ENCODE measurements around the gene EYS.

Gene EYS

DNA sequence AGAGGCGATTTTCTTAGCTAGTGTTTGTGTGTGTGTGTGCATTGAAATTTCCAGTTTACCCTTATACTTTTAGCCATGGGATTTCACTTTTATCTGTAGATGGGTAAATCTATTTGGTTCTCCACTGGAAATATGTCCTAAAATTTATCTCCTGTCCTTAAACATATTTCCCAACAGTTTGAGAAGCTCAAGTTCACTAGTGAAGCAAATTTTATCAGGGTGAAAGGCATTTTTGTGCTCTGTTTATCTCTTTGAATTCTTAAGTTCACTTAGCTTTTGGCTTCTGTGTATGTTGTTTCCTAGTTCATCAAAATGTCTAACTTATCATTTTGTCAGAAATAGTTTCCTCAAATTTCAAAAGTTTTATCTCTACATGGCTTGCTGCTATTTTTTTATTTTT, 1509.8 kb downstream of the EYS start:
- no peak for DNase-seq

- DNase-seq, result no peak
Measured at GRCh38 chr6:64186592-64186991, 1520.4 kb downstream of the EYS start.

DNA sequence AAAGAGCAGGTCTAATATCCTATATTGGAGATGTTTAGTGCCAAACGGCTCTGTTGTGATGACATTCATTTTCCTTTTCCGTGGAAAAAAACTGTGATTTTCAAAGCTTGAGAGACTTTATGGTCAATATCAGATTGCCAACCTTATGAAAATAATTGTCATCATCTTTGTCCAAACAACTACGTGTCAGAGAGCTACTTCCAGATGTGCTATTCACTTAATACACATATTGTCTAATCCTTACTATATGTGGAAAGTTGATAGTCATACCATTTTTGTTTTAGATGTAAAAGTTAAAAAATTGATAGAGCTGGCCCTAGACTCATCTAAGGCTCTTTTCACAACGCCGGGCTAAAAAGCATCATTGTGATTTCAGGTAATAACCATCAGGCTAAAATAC, 1521.4 kb downstream of the EYS start:
- no peak for DNase-seq

GRCh38 chr6:64175296-64175695, 1531.7 kb downstream of the EYS start:
- no peak for DNase-seq

DNA sequence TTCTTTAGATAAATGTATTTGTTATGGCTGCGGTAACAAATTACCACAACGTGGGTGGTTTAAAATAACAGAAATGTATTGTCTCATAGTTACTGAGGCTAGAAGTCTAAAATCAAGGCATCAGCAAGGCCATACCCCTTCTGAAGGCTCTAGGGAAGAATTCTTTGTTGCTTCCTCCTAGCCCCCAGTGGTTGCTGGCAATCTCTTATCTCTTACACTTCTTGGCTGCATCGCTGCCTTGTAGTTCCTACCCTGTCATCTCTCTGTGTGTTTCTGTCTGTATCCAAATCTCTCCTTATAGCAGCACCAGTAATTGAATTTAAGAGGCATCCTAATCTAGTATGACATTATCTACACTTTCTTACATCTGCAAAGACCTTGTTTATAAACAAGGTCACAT, 1536.7 kb downstream of the EYS start:
- DNase-seq, result no peak

GRCh38 chr6:64160486-64160885, 1546.5 kb downstream of the EYS start:
- DNase-seq, result no peak

DNA sequence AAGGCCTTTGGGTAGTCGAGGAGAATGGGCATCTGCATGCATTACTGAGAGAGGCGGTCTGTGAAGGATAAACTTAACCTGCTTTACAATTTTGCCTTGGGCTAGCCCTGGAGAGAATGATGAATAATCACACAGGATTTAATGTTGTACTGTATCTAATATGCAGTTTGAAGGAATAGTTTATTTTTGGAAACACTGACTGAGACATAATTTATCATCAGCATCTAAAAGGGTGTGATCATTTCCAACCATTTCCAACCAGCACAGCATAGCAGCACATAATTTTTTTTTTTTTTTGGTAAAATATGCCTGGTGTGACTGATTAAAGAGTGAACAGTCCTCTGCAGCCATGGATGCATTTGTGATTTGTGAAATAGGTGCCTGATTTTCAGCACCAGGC, 1552.0 kb downstream of the EYS start:
- no peak for DNase-seq

- no peak for DNase-seq
Measured at GRCh38 chr6:64146876-64147275, 1560.2 kb downstream of the EYS start.

- no peak for DNase-seq
Measured at GRCh38 chr6:64146094-64146493, 1560.9 kb downstream of the EYS start.

GRCh38 chr6:64145658-64146057, 1561.4 kb downstream of the EYS start:
- no peak for DNase-seq

- no peak for DNase-seq
Measured at GRCh38 chr6:64143101-64143500, 1563.9 kb downstream of the EYS start.

DNA sequence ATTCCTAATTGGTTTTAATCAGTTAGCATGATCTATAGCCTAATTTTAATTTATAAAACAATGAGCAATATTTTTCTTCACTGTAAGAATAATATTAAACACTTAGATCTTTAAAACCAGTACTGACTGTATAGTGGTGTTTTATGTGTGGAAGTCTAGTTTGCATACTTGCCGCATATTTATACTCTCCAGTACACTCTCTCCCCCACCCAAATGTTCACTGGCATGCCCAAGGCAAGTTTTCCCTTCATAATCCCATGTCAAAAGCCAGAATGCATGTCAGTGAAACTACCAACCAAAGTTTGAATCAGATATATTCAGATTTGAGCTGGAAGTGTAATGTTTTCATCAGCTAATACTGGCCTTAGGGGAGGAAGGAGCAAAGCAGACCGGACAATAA, 1565.3 kb downstream of the EYS start:
- DNase-seq, result no peak

GRCh38 chr6:64128301-64129024, 1578.6 kb downstream of the EYS start:
- DNase-seq, result no peak

DNA sequence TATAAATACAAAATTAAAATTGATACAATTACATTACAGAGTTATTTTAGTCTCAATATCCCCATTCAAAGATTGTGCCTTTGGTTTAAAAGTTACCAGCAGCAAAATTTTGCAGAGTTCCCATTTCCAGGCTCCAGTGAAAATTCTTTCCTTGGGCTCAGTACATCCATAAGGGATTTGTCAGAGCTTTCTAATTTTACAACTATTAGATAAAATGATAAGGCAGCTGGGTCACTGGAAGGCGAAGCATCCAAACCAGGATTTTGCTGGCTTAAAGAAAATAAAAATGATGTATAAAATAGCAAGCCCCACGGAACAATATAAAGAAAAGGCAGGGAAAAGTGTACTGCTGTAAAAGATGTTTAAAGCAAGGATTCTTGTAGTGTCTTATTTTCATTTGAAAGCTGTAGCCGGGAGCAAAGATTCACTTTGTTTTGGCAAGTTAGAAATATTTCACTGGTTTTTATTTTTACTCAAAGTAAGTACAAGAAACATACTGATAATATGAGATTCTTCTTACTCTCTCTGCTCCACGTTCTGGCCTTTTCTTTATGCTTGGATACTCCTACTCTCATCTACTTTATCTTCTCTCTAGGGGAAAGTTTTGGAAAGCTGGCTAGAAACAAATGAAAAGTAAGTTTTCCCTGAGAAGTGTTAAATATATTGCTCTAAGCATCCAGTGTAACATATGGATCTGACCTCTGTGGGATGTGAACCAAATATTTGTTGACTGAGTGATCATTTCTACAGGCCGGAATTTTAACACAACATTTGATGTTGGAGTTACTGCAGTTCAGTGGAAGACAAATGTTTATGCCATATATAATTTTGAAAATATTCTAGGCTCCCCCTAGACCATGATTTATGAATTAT, 1583.0 kb downstream of the EYS start:
- DNase-seq, result no peak

DNA sequence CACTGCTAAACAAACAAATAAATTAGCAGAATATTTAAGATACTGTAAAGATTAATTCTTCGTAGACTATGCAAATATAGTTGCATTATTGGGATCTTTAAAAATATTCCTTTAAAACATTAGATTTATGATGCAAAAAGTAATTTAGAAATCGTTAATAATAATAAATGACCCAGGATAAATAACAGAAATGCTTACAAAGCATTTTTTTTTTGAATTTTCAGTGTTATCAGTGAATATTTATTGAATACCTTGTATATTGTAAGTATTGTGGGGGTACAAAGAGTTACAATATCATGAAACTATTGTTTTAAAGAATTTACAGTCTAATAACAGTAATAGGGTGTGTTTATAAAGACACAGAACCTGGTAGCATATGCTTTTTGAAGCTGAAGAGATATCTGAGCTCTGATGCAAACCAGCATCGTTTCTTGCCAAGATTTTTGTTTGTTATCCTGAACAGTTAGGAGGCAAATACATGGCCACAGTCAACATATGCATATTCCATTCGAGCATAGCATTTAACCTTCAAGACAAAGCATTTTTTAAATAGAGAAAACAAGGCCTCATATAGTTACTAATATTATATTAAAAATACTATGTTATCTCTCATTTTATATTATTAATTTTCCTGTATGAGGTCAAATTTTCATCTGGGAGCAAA, 1584.2 kb downstream of the EYS start:
- DNase-seq, result no peak

GRCh38 chr6:64121011-64121565, 1585.9 kb downstream of the EYS start:
- DNase-seq, result no peak

DNA sequence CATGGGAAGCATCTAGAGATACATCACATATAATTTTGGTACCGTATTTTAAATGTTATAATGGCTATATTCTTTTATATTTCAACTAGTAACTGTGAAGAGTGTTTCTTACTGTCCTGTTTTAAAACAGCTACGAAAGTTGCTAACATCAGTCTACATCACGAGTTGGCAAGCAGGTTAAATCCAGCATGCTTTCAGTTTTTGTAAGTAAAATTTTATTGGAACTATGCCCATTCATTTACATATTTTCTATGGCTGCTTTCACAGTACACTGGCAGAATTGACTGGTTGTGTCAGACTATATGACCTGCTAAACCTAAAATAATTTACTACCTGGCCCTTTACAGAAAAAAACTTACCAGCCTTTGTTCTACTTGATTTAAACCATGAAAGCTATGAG, 1593.3 kb downstream of the EYS start:
- DNase-seq, result no peak

GRCh38 chr6:64104051-64104450, 1603.0 kb downstream of the EYS start:
- DNase-seq, result no peak

- no peak for DNase-seq
Measured at GRCh38 chr6:64103480-64103879, 1603.5 kb downstream of the EYS start.

DNA sequence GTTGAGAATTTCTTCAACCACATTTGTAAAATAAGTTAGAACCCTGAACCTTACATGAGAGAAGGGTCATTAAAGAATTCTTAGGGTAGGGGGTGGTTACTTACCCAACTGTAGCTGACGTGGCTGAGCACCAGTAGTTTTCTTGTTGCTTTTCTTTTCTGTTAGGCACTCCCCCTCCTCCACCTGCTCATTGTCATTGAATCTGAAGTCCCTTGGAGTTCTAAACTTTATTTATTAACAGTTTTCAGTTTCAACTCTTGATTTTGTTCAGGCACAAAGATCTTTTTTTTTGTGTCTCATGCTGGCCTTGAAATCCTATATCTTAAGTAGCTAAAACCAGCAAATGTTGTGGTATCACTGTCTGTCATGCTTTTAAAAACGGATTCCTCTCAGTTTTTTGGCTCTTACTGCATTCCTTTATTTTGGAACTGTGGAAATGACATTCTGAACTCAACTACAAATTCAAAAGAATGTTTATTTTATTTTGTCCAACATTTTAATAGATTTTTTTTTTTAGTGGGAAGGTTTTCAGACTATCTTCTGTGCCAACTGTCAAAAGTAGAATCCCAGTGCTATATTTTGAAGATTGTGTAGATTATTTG, 1606.2 kb downstream of the EYS start:
- no peak for DNase-seq

GRCh38 chr6:64090352-64090751, 1616.7 kb downstream of the EYS start:
- DNase-seq, result no peak

GRCh38 chr6:64085126-64085525, 1621.9 kb downstream of the EYS start:
- no peak for DNase-seq

- no peak for DNase-seq
Measured at GRCh38 chr6:64084185-64084663, 1622.8 kb downstream of the EYS start.

All from DMS79 treated with DMSO at 0.1 percent for 48 hours (cell line).